ENCODE results near the gene USP17L22.
"Not testable (repeated sequence)": the region's sequence is repeated elsewhere in the genome, so short reads cannot be mapped to it uniquely, and the experiment has no call there.

USP17L22 gene

DNA sequence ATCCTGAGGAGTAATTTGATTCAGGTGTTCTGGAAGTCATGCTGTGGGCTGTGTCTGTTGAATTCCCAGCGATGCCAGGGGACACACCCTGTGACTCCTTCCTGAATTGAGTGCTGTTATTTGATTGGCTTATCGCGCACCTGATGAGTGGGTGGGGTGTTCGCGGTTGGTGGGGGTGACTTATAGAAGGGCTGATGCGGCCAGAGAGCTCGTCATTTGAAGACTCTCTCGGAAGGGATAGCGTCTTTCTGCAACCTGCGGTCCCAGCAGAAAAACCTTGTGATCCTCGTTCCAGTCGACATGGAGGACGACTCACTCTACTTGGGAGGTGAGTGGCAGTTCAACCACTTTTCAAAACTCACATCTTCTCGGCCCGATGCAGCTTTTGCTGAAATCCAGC is at the start of gene USP17L22:
TSS of gene USP17L22 (plus strand) at position 301 of the 400 bp plus-strand sequence. CDS start at position 301, 0 bp downstream.
- DNase-seq (ENCODE audit: low spot score) = not testable (repeated sequence)

GRCh38 chr4:9219852-9220251 is 47.6 kb upstream of the USP17L22 start, which contains the start of gene USP17L12:
TSS of gene USP17L12 (plus strand) at chr4:9220152. CDS start at chr4:9220152, 0 bp downstream.
- DNase-seq (ENCODE audit: low spot score) = not testable (repeated sequence)

GRCh38 chr4:9224596-9224995 is 42.8 kb upstream of the USP17L22 start, which contains the start of gene USP17L13:
TSS of gene USP17L13 (plus strand) at chr4:9224896. CDS start at chr4:9224896, 0 bp downstream.
- not testable (repeated sequence) for DNase-seq (ENCODE audit: low spot score)

DNA sequence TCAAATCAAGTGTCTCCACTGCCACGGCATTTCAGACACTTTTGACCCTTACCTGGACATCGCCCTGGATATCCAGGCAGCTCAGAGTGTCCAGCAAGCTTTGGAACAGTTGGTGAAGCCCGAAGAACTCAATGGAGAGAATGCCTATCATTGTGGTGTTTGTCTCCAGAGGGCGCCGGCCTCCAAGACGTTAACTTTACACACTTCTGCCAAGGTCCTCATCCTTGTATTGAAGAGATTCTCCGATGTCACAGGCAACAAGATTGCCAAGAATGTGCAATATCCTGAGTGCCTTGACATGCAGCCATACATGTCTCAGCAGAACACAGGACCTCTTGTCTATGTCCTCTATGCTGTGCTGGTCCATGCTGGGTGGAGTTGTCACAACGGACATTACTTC is 37.2 kb upstream of the USP17L22 start:
- not testable (repeated sequence) for DNase-seq (ENCODE audit: low spot score)

DNA sequence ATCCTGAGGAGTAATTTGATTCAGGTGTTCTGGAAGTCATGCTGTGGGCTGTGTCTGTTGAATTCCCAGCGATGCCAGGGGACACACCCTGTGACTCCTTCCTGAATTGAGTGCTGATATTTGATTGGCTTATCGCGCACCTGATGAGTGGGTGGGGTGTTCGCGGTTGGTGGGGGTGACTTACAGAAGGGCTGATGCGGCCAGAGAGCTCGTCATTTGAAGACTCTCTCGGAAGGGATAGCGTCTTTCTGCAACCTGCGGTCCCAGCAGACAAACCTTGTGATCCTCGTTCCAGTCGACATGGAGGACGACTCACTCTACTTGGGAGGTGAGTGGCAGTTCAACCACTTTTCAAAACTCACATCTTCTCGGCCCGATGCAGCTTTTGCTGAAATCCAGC is 33.3 kb upstream of the USP17L22 start, which contains the start of gene USP17L15:
TSS of gene USP17L15 (plus strand) at position 301 of the 400 bp plus-strand sequence. CDS start at position 301, 0 bp downstream.
- DNase-seq (ENCODE audit: low spot score) = not testable (repeated sequence)

GRCh38 chr4:9238461-9238860 is 29.0 kb upstream of the USP17L22 start:
- DNase-seq (ENCODE audit: low spot score) = not testable (repeated sequence)

- DNase-seq (ENCODE audit: low spot score) = not testable (repeated sequence)
Measured at GRCh38 chr4:9243579-9243978, 23.8 kb upstream of the USP17L22 start, which contains the start of gene USP17L17. TSS of gene USP17L17 (plus strand) at chr4:9243879. CDS start at chr4:9243879, 0 bp downstream.

- DNase-seq (ENCODE audit: low spot score) = not testable (repeated sequence)
Measured at GRCh38 chr4:9247953-9248680, 19.3 kb upstream of the USP17L22 start, which contains the start of gene USP17L18. TSS of gene USP17L18 (plus strand) at chr4:9248630. CDS start at chr4:9248630, 0 bp downstream.

DNA sequence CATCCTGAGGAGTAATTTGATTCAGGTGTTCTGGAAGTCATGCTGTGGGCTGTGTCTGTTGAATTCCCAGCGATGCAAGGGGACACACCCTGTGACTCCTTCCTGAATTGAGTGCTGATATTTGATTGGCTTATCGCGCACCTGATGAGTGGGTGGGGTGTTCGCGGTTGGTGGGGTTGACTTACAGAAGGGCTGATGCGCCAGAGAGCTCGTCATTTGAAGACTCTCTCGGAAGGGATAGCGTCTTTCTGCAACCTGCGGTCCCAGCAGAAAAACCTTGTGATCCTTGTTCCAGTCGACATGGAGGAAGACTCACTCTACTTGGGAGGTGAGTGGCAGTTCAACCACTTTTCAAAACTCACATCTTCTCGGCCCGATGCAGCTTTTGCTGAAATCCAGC is 14.3 kb upstream of the USP17L22 start, which contains the start of gene USP17L19:
TSS of gene USP17L19 (plus strand) at position 301 of the 400 bp plus-strand sequence. CDS start at position 301, 0 bp downstream.
- not testable (repeated sequence) for DNase-seq (ENCODE audit: low spot score)

DNA sequence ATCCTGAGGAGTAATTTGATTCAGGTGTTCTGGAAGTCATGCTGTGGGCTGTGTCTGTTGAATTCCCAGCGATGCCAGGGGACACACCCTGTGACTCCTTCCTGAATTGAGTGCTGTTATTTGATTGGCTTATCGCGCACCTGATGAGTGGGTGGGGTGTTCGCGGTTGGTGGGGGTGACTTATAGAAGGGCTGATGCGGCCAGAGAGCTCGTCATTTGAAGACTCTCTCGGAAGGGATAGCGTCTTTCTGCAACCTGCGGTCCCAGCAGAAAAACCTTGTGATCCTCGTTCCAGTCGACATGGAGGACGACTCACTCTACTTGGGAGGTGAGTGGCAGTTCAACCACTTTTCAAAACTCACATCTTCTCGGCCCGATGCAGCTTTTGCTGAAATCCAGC is 9.6 kb upstream of the USP17L22 start, which contains the start of gene USP17L20:
TSS of gene USP17L20 (plus strand) at position 301 of the 400 bp plus-strand sequence. CDS start at position 301, 0 bp downstream.
- DNase-seq (ENCODE audit: low spot score) = not testable (repeated sequence)

DNA sequence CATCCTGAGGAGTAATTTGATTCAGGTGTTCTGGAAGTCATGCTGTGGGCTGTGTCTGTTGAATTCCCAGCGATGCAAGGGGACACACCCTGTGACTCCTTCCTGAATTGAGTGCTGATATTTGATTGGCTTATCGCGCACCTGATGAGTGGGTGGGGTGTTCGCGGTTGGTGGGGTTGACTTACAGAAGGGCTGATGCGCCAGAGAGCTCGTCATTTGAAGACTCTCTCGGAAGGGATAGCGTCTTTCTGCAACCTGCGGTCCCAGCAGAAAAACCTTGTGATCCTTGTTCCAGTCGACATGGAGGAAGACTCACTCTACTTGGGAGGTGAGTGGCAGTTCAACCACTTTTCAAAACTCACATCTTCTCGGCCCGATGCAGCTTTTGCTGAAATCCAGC is 4.8 kb upstream of the USP17L22 start, which contains the start of gene USP17L21:
TSS of gene USP17L21 (plus strand) at position 301 of the 400 bp plus-strand sequence. CDS start at position 301, 0 bp downstream.
- not testable (repeated sequence) for DNase-seq (ENCODE audit: low spot score)

DNA sequence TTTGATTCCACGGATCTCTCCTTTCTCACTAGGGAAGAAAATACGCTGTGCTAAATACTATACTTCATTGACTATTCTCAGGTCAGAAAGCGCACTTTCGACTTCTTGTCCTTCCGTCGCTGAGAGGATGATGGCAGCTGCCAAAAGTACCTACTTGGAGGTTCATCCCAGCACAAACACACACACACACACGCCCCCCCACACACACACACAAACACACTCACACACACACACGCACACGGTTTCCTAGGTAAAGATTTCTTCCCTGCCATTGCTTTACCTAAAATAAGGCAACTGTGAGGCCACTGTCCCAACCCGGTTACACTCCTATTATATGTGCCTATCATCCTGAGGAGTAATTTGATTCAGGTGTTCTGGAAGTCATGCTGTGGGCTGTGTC is 4.3 kb downstream of the USP17L22 start:
- DNase-seq (ENCODE audit: low spot score) = not testable (repeated sequence)

Measured in GM20000 (cell line).